Ovary (tissue), 9 donors: ENCODE data around the gene MED6. TPM values are rescaled to one million over a fixed set of nuclear protein-coding genes. Genes with fewer than 3 reads are reported as not detected.

Source experiments
- DNase-seq, 5 donors: peaks; one replicate each; pipeline ENCODE4 v3.0.0-alpha.2; 2019 to 2020
- H3K27ac ChIP-seq, 2 donors: fragments of 200-600 bp; one replicate each; pipeline versions ENCODE4 v1.5.1 to v1.8.0; 2019 to 2022
- H3K27me3 ChIP-seq: fragments of 200-600 bp; one replicate; pipeline ENCODE4 v1.8.0; 2022
- H3K36me3 ChIP-seq: fragments of 200-600 bp; sonication (generic); one replicate; pipeline ENCODE4 v1.5.1; 2019
- H3K4me1 ChIP-seq: one replicate; pipeline ENCODE4 v1.8.1; 2013; ENCODE audit warnings: mild to moderate bottlenecking, moderate library complexity; ENCODE audit not compliant: insufficient read depth
- H3K4me3 ChIP-seq: fragments of 200-600 bp; sonication (generic); one replicate; pipeline ENCODE4 v1.5.1; 2017
- H3K9me3 ChIP-seq, 2 donors: fragments of 200-600 bp in 1 of 2; sonication (generic) in 1 of 2; one replicate each; pipeline versions ENCODE4 v1.5.1 to v1.8.1; 2013 to 2019; ENCODE audit warnings: mild to moderate bottlenecking in 1 of 2, moderate library complexity in 1 of 2
- CTCF ChIP-seq, 3 donors: fragments of 450-650 bp in 2 of 3; fragments of 200-600 bp in 1 of 3; IDR thresholded peaks; one replicate each; pipeline versions ENCODE4 v1.5.1 to v1.8.0; 2016 to 2022; ENCODE audit warnings: antibody characterized with exemption in 3 of 3, mild to moderate bottlenecking in 1 of 3
- EP300 ChIP-seq: sonication (generic); formaldehyde crosslinking; IDR thresholded peaks from one replicate; pipeline ENCODE4 v1.6.1; 2017; ENCODE audit warnings: antibody characterized with exemption
- POLR2A ChIP-seq: fragments of 450-650 bp; IDR thresholded peaks from one replicate; pipeline ENCODE4 v1.6.1; 2017; ENCODE audit warnings: antibody characterized with exemption, mild to moderate bottlenecking, moderate library complexity
- WGBS, 3 donors: extraction: QIAGEN DNeasy Blood & Tissue Kit in 1 of 3; methylation state at CpG; one replicate each; pipeline versions ENCODE4 v1.1.5 to v1.1.7; 2013 to 2017; 5-methylcytosine and 5-hydroxymethylcytosine counted together
- intact Hi-C, 4 donors: fragments of 100-400 bp; cut with DNase I; formaldehyde crosslinking; loops; one replicate each; pipeline versions ENCODE4 v1.11.0 to v1.15.1; 2022 to 2023
- polyA plus RNA-seq, 2 donors: library from polyadenylated mRNA; stranded (reverse); fragments of 200-250 nt in 1 of 2; fragments of 350-450 nt in 1 of 2; fragmentation: Illumina TruSeq in 1 of 2; extraction: RNeasy Lipid Tissue Mini Kit (QIAGEN cat#74804) in 1 of 2; gene quantifications; one replicate each; pipeline ENCODE4 v1.2.3, GENCODE V29; 2013 to 2014
- total RNA-seq, 7 donors: library from RNA; depleted of rRNA in 2 of 7; stranded (reverse); fragments of >200 nt in 2 of 7; fragmentation: NEBNext Ultra II Directional in 3 of 7; extraction: Animal tissue kit (Norgen Biotek cat#: 25700) in 3 of 7; gene quantifications; one replicate each; pipeline versions ENCODE4 v1.1.0 to v1.2.4, GENCODE V29; 2016 to 2023
- donor health status: DM: no; HTN: no; CAD: no; lungs with moderate emphysema.
- donor health status: DM: no; HTN: no; CAD: no.
- donor health status: Bipolar disorder and iron deficiency.
- donor health status: DM: yes; HTN: yes; CAD: no.
- donor health status: DM: no; HTN: no; CAD: no.
- donor health status: DM: yes; HTN: yes; CAD: no.

Gene MED6
- total and polyA plus RNA-seq, 9 donors: 20.0 to 41.5 (median 35.8) TPM

- no peak overlapping the region for H3K4me3 ChIP-seq
- H3K27me3 ChIP-seq: no peaks in the 10 kb centered on the region
- TF ChIP-seq EP300 (no peak), POLR2A (no peak), CTCF (IDR thresholded peaks at IDR 0.05) (no peak)
- no peak for DNase-seq
- peaks cover 0 to 9% of the 10 kb centered on the region in 2 donors for H3K9me3 ChIP-seq
- 53 to 100% (median 93%) methylated on average over 1 of the region's 1 CpG for WGBS, 3 donors
- no peak overlapping the region for H3K27ac ChIP-seq
- H3K36me3 ChIP-seq: no peaks in the 10 kb centered on the region
- no peaks in the 10 kb centered on the region for H3K4me1 ChIP-seq
- intact Hi-C loops: no loop called here
Observed at GRCh38 chr14:70563869-70564268, 36.6 kb downstream of the MED6 start.

- H3K9me3 ChIP-seq: peaks cover 0 to 9% of the 10 kb centered on the region in 2 donors
- no peaks in the 10 kb centered on the region for H3K4me1 ChIP-seq
- DNase-seq: no peak
- WGBS, 3 donors: 97 to 98% (median 97%) methylated on average over 4 of the region's 4 CpGs
- no peak overlapping the region for H3K4me3 ChIP-seq
- H3K36me3 ChIP-seq: no peaks in the 10 kb centered on the region
- no peaks in the 10 kb centered on the region for H3K27me3 ChIP-seq
- intact Hi-C loops: no loop called here
- no peak overlapping the region for H3K27ac ChIP-seq
- TF ChIP-seq CTCF (IDR thresholded peaks at IDR 0.05) (no peak), POLR2A (no peak), EP300 (no peak)
Observed at GRCh38 chr14:70563417-70563816, 37.0 kb downstream of the MED6 start.

GRCh38 chr14:70558356-70558755 lies 42.1 kb downstream of the MED6 start:
- Histone ChIP-seq H3K9me3 (peaks cover 0 to 6% of the 10 kb centered on the region in 2 donors), H3K4me3 (no peak overlapping the region), H3K36me3 (no peaks in the 10 kb centered on the region), H3K27ac (no peak overlapping the region), H3K27me3 (no peaks in the 10 kb centered on the region), H3K4me1 (no peaks in the 10 kb centered on the region)
- no peak for TF ChIP-seq POLR2A
- no peak for TF ChIP-seq EP300
- no peak for TF ChIP-seq CTCF (IDR thresholded peaks at IDR 0.05)
- DNase-seq: no peak
- intact Hi-C loops: no loop called here

GRCh38 chr14:70555890-70556289 lies 44.6 kb downstream of the MED6 start:
- TF ChIP-seq POLR2A (no peak), CTCF (IDR thresholded peaks at IDR 0.05) (no peak), EP300 (no peak)
- Histone ChIP-seq H3K27ac (no peak overlapping the region), H3K36me3 (no peaks in the 10 kb centered on the region), H3K9me3 (no peaks in the 10 kb centered on the region), H3K4me3 (no peak overlapping the region), H3K27me3 (no peaks in the 10 kb centered on the region), H3K4me1 (no peaks in the 10 kb centered on the region)
- intact Hi-C loops: no loop called here
- peak in 2 of 5 donors; percentile 10 to 36 for DNase-seq
- 15 to 20% (median 15%) methylated on average over 19 of the region's 19 CpGs for WGBS, 3 donors

GRCh38 chr14:70538087-70538486 lies 62.4 kb downstream of the MED6 start:
- H3K27me3 ChIP-seq: no peaks in the 10 kb centered on the region
- H3K27ac ChIP-seq: no peak overlapping the region
- no peaks in the 10 kb centered on the region for H3K4me1 ChIP-seq
- TF ChIP-seq POLR2A: no peak
- TF ChIP-seq CTCF (IDR thresholded peaks at IDR 0.05): no peak
- no peak for TF ChIP-seq EP300
- no peak overlapping the region for H3K4me3 ChIP-seq
- intact Hi-C loops: no loop called here
- H3K9me3 ChIP-seq: peaks cover 0 to 7% of the 10 kb centered on the region in 2 donors
- no peaks in the 10 kb centered on the region for H3K36me3 ChIP-seq
- DNase-seq: no peak
- 92 to 94% (median 92%) methylated on average over 5 of the region's 5 CpGs for WGBS, 3 donors
